Liver (tissue), 3 donors: Measurements from ENCODE around the gene IFT25.

Experiments
- ATF3 ChIP-seq: IDR thresholded peaks from 2 replicates; pipeline ENCODE4 v1.6.1; 2016; ENCODE audit warnings: antibody characterized with exemption
- CTCF ChIP-seq: fragments of 150-350 bp; IDR thresholded peaks from 2 replicates; pipeline ENCODE4 v1.5.1; 2017; ENCODE audit warnings: improper control_type of control experiment, low read depth, low read length; ENCODE audit not compliant: missing input control
- EGR1 ChIP-seq, 2 donors: IDR thresholded peaks; 2 replicates each; pipeline ENCODE4 v1.6.1; 2016 to 2018; ENCODE audit warnings: antibody characterized with exemption in 2 of 2, low read depth in 2 of 2
- FOXA2 ChIP-seq: IDR thresholded peaks from 2 replicates; pipeline ENCODE4 v1.6.1; 2016; ENCODE audit warnings: antibody characterized with exemption
- GABPA ChIP-seq, 2 donors: IDR thresholded peaks in 1 of 2; conservative IDR thresholded peaks in 1 of 2; 2 replicates each; pipeline ENCODE4 v1.6.1; 2016; ENCODE audit warnings: antibody characterized with exemption in 2 of 2, mild to moderate bottlenecking in 1 of 2, moderate library complexity in 1 of 2
- RAD21 ChIP-seq, 2 donors: IDR thresholded peaks; 2 replicates each; pipeline ENCODE4 v1.6.1; 2016; ENCODE audit warnings: antibody characterized with exemption in 2 of 2, mild to moderate bottlenecking in 2 of 2
- TAF1 ChIP-seq: conservative IDR thresholded peaks from 2 replicates; pipeline ENCODE4 v1.6.1; 2016; ENCODE audit warnings: antibody characterized with exemption, mild to moderate bottlenecking
- TF ChIP-seq, protein P1 (sequence below): IDR thresholded peaks from 2 replicates; pipeline ENCODE4 v1.6.1; 2016; ENCODE audit warnings: antibody characterized with exemption
- TF ChIP-seq, protein P2 (sequence below): IDR thresholded peaks from 2 replicates; pipeline ENCODE4 v1.6.1; 2016; ENCODE audit warnings: antibody characterized with exemption, mild to moderate bottlenecking
- donor health status: healthy.
- donor health status: healthy.

GRCh38 chr1:53911442-53911841 lies 34.1 kb downstream of the IFT25 start:
- TF ChIP-seq CTCF (no peak), FOXA2 (no peak), GABPA (IDR thresholded peaks at IDR 0.05 in 1 of 2, conservative IDR thresholded peaks at IDR 0.05 in 1 of 2) (no peak), EGR1 (IDR thresholded peaks at IDR 0.05; ENCODE audit: low read depth in 2 of 2) (no peak), RAD21 (IDR thresholded peaks at IDR 0.05) (no peak), TAF1 (no peak), ATF3 (no peak)
- TF ChIP-seq, protein P1, sequence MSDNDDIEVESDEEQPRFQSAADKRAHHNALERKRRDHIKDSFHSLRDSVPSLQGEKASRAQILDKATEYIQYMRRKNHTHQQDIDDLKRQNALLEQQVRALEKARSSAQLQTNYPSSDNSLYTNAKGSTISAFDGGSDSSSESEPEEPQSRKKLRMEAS = no peak
- TF ChIP-seq, protein P2, sequence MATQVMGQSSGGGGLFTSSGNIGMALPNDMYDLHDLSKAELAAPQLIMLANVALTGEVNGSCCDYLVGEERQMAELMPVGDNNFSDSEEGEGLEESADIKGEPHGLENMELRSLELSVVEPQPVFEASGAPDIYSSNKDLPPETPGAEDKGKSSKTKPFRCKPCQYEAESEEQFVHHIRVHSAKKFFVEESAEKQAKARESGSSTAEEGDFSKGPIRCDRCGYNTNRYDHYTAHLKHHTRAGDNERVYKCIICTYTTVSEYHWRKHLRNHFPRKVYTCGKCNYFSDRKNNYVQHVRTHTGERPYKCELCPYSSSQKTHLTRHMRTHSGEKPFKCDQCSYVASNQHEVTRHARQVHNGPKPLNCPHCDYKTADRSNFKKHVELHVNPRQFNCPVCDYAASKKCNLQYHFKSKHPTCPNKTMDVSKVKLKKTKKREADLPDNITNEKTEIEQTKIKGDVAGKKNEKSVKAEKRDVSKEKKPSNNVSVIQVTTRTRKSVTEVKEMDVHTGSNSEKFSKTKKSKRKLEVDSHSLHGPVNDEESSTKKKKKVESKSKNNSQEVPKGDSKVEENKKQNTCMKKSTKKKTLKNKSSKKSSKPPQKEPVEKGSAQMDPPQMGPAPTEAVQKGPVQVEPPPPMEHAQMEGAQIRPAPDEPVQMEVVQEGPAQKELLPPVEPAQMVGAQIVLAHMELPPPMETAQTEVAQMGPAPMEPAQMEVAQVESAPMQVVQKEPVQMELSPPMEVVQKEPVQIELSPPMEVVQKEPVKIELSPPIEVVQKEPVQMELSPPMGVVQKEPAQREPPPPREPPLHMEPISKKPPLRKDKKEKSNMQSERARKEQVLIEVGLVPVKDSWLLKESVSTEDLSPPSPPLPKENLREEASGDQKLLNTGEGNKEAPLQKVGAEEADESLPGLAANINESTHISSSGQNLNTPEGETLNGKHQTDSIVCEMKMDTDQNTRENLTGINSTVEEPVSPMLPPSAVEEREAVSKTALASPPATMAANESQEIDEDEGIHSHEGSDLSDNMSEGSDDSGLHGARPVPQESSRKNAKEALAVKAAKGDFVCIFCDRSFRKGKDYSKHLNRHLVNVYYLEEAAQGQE = no peak
